Activated naive CD4-positive, alpha-beta T cell (primary cell): ENCODE measurements around the gene HPS1.

ENCODE experiments used
- DNase-seq, 4 experiments: peaks; one replicate each; lab custom pipeline; 2025; lab: John Stamatoyannopoulos, UW

The HPS1 gene

DNA sequence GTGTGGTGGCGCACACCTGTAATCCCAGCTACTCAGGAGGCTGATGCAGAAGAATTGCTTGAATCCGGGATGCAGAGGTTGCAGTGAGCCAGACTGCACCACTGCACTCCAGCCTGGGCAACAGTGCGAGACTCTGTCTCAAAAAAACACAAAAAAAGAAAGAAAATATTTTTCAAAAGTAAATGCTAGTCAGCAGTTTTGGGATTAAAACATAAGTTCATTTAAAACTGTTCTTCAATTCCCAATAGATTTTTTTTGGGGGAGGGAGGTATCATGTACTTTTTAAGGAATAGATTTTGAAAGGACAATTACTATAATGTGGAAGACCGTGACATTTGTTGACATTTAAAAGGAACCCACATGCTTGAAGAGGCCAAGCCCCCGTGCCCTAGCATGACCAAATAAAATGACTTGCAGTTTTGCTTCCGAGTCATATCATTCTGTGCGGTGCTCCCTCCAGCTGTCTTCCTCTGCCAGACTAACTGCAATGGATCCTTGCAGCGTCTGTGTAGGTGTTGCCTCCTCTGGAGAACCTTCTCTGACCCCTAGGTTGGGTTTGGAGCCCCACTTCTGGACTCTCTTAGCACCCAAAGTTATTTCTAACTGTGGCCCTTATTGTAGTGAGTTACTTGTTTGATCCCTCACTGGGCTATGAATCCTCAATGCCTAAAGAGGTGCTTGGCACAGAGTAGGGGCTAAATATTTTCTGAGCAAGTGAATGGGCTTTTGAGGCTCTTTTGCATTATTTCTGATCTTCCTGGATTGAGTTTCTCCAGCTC is 17.4 kb upstream of the HPS1 start:
- no peak for DNase-seq

GRCh38 chr10:98463016-98463415 is 16.3 kb upstream of the HPS1 start:
- no peak for DNase-seq

DNA sequence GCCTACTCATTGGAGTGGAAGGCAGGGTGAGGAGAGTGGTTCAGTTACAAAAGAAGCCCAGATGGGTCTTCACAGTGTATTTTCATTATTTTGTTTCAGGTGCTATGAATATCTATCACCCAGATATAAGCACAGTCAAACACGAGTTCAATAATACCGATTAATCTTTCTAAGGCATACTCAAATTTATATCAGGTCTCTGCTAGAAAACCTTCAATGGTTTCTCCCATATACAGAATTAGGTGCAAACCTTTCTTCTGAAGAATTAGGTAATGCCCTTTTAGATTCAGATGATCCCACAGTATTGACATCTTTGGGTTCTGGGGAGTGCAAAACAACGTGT is 14.7 kb upstream of the HPS1 start:
- DNase-seq: no peak

DNA sequence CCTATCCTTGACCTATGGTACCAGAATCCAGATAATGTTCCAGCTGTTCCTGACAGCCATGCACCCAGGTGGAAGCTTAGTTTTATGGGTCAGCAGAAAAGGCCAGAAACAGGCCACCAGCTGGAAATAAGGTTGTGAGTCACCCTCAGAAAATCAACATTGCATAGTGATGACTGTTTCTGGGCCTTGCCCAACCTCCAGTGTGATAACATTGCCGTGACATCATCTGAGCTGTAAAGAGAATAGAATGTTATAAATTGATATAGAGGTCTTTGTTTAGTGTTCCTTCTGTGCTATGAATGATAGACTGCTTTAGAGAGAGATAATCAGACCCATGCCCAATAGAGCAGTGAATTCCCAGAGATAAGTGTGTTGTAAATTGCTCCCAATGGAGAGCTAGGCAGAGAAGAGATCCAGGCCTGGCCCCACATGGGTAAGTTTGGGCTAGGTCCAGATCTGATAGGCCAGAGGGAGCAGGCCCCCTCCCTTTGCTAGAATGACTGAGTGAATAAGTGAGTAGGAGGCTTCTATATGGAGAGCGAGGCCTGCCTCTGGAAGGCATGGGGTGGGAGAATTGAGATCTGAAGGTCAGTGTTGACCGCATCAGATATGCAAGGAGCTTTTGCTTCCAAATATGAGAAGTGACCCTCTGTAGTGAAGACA is 14.2 kb upstream of the HPS1 start:
- DNase-seq: no peak

DNA sequence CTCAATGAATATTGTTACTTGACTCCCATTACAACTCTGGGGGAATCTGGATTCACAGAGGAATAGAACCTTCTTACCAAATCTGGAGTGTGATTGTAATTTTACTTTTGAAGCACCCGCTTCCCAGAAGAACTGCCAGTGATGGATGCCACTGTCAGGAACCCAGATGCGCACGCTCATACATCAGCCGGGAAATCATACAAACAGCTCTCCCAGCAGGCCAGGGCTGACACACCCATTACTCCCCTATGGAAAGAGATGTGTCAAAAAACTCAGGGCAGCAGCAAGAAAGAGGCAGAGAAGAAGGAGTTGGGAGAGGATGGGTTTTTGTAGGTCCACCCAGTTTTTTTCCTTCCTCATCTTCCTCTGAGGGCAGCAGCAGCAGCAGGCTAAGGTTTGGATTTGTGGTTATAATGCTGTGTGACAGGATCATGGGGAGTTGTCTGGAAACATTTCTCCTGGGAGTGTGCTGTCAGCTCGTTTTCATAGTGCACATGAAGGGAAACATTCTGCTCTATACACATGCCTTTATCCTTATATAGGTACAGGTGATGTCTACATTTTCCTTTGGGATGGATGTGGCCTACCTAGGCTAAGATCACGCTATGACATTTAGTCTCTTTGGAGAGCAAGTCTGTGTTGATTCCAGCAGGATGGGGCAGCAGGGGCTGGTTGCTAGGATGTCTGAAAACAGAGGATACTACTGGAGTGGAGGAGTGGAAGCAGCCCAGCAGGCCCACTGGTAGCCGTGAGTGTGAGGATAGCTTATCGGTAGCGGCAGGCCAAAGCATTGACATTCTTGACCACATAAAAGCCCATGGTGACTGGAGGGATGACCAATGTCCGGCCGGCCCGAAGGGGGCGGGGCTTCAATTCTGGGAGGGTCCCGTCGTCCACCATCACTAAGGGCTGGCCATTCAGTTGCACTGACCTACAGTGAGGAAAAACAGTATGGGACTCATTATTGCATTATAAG is 12.4 kb upstream of the HPS1 start:
- DNase-seq: no peak

GRCh38 chr10:98457721-98458120 is 11.0 kb upstream of the HPS1 start:
- DNase-seq: no peak

- no peak for DNase-seq
Measured at GRCh38 chr10:98456686-98457482, 10.1 kb upstream of the HPS1 start.

GRCh38 chr10:98456043-98456570 is 9.4 kb upstream of the HPS1 start:
- DNase-seq: no peak

GRCh38 chr10:98453729-98454128 is 7.0 kb upstream of the HPS1 start:
- DNase-seq: no peak

DNA sequence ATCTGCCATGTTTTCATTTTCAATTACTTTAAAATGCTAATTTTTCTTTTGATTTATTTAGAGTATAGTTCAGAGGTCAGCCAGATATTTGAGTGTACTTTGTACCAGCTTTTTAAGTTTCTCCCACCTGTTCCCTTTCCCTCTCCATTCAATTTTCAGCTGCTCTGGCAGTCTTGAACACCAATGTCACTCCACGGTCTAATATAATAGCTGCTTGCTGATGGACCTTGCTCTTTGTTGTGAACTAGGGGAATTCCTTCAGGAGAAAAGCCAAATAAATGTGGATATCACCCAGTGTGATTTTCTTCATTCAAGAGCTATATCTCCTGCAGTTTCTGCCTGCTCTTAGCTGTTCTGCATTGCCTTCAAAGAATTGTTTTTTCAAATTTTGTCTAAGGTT is 3.9 kb upstream of the HPS1 start:
- no peak for DNase-seq

- no peak for DNase-seq
Measured at GRCh38 chr10:98449287-98449686, 2.6 kb upstream of the HPS1 start.

- peak in 3 of 4 experiments; percentile 22 to 48 (median 33) for DNase-seq
Measured at GRCh38 chr10:98446151-98446660, 529 bp downstream of the HPS1 start.

DNA sequence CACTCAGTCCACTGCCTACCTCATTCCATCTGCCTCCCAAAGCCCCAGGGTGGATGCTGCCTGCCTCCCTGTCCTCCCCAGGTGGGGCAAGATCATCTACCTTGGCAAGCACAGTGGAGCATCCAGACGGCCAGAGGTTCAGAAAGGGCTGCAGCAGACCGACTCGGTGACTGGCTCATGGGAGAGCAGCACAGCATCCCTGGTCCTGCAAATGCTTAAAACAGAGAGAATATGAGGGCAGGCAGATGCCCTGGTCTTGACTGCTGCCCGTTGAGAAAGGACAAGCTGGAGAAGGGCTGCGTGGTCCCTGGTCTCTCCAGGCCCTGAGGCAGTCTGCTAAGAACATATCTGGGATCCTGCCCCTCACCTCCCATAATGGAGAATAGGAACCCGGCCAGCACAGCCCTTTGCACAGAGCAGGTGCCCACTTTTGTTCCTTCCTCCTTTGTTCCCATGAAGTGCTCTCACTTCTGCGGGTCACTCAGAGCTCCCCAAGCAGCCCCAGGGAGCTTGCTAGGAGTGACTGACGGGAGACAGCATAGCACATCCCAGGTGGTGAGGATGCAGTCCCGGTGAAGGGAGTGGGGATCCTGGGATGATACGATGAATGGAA is 1.4 kb downstream of the HPS1 start:
- DNase-seq: no peak

DNA sequence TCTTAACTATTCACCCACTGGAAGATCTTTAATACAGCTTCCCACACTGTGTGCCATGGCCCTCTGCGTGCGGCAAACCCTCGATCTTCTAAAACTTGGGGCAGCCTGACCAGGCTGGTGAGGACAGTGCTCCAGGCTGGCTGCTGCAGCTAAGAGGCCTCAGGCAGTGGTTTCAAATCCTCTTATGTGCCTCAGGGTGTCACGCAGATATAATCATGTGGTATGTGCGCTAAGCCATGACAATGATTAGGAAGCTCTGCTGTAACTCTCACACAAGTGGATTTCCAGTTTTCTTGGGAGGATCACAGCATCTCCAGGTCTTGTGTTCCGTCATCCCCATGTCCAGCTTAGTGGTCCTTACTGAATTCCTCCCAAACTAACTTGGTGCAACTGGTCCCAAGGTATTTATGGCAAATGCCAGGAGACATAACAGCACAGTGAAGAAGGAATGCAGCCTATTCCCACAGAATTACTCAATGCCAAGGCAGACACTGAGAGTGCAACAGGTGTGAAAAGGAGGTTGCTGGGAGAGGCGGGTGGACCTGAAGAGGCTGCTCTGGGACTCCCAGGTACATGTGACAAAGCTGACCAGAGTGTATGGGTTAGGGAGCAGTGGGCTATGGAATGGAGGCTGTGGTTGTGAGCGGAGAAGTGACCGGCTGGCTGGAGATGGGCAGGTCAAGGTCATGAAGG is 2.3 kb downstream of the HPS1 start:
- no peak for DNase-seq

DNA sequence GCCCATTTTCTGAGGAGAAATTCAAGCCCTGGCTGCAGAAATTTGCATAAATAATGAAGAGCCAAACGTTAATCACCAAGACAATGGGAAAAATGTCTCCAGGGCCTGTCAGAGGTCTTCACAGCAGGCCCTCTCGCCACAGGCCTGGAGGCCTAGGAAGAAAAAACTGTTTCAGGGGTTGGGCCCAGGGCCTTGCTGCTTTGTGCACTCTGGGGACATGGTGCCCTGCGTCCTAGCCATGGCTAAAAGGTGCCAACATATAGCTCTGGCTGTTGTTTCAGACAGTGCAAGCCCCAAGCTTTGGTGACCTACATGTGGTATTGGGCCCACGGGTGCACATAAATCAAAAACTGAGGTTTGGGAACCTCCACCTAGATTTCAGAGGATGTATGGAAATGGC is 8.0 kb downstream of the HPS1 start:
- no peak for DNase-seq

- no peak for DNase-seq
Measured at GRCh38 chr10:98436704-98437103, 10.0 kb downstream of the HPS1 start.

- DNase-seq: no peak
Measured at GRCh38 chr10:98435178-98435577, 11.6 kb downstream of the HPS1 start.

DNA sequence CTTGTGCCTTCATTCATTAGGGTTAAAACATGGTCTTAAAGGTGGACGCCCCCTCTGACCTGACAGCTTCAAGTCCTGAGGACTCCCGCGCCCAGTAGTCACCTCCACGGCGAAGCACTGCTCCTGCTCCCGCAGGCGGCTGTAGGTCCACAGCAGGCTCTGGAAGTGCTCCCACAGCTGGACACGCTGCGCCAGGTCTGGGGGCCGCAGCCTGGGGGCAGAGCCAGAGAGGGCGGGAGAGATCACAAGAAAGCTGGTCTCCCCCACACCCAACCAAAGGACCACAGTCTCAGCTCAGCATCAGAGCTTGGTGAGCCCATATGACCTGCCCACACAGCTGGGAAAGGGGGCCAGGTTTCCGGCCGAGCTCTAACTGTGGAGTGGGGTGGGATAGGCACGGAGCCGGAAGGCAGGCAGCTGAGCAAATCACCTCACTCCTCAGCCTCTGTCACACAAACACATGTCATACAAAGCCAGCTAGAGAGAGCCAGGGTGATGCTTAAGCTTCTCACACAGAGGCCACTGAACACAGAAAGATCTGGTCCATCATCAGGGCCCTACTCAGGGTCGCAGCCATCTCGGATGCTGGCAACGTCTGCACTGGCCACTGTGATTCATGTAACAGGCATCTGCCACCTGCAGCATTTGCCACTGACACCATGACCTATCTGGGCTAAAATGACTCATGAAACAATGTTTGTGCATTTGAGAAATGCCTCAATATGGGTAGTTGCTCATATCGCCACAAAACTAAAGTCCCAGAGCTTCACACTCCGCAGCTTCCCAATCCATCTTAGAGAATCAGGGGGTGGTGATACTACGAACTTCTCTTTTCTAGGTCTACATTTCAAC is 12.6 kb downstream of the HPS1 start:
- no peak for DNase-seq

GRCh38 chr10:98433371-98433770 is 13.4 kb downstream of the HPS1 start:
- DNase-seq: no peak
